ENCODE measurements around the gene DUS3L. TPM values are rescaled to one million over a fixed set of nuclear protein-coding genes. Genes with fewer than 3 reads are reported as not detected.

DUS3L gene
- polyA plus RNA-seq (ENCODE audit: insufficient read length), result 23.2 TPM

- DNase-seq, result peak; percentile 96
Measured at GRCh38 chr19:5790559-5791520, at the start of gene DUS3L. DUS3L (minus strand) TSS chr19:5791163; CDS start chr19:5791141, 22 bp downstream.

DNA sequence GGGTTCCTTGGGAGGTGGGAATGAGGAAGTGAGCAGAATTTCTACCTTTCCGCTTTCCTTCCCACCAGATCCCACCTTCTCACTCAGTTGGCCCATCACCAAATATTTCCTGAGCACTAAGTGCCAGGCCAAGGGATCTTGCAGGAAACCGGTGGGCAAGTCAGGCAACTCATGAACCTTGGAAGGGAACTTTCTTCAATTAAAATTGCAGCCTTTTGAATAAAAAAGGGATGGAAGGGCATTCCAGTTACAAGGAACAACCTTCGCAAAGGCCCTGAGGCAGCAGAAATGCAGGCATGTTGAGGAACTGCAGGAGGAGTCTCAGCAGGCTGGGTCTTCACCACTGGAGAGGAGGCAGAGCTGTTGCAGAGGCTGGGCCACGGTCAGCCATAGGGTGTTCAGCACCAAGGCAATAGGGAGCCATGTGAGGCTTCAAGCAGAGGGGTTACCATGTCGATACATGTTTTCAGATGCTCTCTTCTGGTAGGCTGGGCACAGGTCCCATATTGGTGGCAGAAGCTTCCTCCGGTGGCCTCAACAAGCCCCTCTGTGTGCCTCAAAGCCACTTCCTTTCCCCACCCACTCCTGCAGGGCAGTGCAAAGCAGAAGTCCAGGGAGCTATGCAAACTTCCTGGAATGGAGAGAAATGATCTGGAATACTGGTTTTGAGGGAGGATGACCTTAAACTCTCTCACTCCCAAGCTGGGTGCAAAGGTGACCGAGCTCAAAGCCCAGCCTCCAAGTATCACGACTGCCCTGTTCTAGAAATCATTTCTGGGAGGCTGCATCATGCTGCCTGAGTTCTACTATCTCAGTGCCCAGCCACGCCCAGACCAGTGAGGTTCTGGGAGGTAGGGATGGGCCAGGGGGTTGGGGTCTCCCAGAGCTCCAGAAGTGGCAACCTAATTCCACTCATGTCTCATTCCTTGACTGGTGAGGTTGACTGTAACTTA lies 48.4 kb upstream of the DUS3L start, which contains the start of gene FUT6:
TSS of gene FUT6 (minus strand) at position 638 of the 953 bp plus-strand sequence. CDS start 7,135 bp downstream, outside the sequence.
- DNase-seq, result no peak

DNA sequence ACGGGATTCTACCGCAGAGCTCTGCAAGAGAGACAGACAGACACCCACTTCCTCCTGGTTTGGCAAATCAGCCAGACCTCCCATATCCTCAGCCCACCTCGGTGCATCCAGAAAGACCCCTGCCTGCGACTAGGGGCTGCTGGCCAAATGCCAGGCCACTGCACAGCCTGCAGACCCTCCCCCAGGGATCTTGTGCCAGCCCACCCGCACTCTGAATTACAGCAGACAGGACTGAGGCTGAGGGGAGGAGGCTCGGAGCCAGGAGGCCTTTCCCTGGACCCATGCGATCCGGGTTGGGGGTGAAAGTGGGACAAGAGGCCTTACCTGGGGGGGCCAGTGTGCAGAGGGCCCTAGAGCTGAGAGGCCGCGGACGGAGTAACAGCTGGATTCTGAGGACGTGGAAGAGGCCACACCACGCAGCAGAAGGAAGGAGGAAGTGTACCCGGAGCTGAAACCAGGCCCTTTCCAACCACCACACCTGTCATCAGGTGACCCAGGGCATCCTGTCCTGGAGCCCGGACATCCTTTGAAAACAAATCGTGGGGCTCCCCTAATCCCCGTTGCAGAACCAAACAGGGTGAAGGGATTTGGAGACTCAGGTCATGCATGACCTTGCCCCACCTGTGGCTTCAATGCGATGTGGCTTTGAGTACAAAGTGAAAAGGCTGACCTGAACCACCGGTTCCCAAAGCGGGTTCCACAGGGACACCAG lies 47.5 kb upstream of the DUS3L start:
- no peak for DNase-seq

GRCh38 chr19:5837761-5838352 lies 46.9 kb upstream of the DUS3L start:
- no peak for DNase-seq

GRCh38 chr19:5832527-5833216 lies 41.7 kb upstream of the DUS3L start:
- no peak for DNase-seq

DNA sequence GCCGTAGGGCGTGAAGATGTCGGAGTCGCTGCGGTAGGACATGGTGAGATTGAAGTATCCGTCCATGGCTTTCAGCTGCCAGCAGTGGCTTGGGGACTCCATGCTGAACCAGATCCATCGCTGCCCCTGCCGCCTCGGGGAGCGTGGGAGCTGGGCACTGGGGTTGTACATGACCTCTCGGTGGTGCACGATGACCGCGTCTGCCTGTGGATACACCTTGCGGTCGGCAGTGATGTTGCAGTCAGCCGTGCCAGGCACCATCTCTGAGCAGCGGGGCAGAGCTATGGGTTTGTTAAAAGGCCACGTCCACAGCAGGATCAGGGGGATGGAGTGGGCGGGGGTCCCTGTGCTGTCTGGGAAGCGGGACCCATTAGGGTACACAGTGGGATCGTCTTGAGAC lies 41.1 kb upstream of the DUS3L start:
- no peak for DNase-seq

DNA sequence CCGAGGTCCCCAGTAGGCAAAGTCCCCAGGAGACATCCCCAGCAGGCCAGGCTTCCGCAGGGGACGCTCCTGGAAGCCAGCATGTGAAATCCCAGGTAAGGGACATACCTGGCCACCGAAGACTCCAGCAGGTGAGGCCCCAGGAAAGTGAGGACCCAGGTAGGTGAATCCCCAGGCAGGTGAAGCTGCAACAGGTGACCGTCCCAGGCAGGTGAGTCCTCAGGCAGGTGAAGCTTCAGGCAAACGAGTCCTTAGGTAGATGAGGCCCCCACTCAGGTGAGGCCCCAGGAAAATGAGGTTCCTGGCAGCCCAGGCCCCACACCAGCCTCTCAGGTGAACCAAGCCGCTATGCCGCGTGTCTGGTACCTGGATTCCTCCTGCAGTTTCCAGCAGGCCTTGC lies 40.2 kb upstream of the DUS3L start:
- DNase-seq, result no peak

DNA sequence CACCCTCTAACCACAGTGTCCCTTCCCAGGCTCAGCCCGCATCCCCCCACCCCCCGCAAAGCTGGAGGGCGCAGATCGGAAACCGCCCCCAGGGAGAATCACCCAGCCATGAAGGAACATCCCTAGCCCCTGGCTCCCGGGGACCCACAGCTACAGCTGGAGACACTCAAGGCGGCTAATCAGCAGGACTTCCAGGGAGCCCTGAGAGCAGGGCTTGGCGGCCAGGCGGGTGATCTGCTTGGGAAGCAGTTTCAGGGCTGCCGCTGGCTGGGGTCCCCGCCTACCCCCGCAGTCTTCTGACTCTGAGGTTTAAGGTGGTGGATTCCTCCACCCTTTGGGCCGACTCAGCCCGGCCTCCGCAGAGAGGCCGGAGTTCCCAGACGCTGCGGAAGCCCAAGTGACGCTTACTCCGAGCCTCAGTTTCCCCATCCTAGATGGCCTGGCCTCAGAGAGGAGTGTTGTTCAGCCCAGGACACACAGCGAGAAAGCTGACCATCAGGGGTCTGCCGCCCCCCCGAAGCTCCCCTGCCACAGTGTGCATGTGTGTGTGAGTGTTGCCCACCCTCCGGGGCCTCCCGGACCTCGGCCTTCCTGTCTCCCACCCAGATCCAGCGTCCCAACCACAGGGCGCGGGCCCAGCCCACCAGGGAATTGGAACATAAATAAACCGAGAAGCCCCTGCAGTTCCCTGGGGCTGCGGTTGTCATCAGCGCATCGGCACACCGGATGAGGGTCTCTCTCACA lies 38.8 kb upstream of the DUS3L start:
- no peak for DNase-seq

- DNase-seq, result peak; percentile 37
Measured at GRCh38 chr19:5828661-5829566, 38.0 kb upstream of the DUS3L start.

DNA sequence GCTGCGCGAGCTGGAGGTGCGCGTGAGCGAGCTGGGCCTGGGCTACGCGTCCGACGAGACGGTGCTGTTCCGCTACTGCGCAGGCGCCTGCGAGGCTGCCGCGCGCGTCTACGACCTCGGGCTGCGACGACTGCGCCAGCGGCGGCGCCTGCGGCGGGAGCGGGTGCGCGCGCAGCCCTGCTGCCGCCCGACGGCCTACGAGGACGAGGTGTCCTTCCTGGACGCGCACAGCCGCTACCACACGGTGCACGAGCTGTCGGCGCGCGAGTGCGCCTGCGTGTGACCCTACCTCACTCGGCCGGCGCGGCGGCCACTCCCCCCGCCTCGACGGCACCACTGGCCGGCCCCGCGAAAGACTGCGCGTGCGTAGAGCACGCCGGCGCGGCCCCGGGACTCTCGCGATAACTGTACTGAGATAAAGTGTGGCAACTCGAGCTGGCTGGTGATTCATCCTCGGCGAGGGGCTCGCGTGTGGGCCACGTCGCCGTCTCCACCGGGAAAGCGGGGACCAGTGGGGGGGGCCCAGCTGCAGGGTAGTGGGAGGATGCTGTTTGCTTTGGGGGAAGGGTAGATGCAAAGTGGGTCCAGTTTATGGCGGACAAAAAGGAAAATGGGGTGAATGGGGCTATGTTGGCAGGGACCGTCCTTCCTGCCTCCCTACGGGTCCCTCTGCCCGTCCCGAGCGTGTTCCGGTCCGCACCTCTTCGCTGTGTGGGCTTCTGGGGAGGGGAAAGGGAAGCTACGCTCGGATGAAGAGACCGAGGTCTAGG lies 37.1 kb upstream of the DUS3L start:
- DNase-seq, result peak; percentile 97

- DNase-seq, result no peak
Measured at GRCh38 chr19:5827342-5827890, 36.5 kb upstream of the DUS3L start.

DNA sequence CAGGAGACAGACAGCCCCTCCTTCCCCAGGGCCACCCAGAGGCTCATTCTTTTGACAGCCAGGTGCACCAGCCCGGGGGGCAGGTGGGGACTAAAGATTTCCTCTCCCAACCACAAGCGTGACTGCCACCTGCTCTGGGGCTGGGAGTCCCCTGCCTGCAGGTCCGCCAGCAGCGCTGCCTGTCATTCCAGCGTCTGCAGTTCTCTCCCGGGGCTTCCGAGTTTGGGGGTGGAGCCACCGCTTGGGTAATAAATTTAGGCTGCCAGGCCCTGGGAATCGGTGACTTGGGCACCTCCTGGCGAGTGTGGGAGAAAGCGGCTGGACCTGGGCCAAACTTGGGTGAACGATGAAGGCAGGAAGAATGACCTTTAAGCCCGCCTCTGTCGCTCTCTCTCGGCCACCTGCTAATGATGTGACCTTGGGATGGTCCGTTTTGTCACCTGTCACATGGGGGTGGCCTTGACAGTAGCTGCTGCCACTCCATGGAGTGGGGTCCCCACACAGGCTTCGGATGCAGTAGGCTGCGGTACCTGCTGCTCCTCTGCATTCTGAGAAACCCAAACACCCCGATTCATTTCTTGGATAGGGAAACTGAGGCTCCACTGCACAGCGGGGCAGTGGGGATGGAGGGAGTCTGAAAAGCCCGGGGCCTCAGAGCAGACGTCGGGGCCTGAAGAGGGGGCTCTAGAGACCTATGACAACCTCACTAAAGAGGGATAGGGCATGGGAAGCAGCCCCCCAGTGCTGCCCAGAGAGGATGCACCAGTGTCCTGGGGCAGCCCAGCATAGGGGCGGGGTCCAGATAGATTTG lies 35.8 kb upstream of the DUS3L start:
- no peak for DNase-seq

DNA sequence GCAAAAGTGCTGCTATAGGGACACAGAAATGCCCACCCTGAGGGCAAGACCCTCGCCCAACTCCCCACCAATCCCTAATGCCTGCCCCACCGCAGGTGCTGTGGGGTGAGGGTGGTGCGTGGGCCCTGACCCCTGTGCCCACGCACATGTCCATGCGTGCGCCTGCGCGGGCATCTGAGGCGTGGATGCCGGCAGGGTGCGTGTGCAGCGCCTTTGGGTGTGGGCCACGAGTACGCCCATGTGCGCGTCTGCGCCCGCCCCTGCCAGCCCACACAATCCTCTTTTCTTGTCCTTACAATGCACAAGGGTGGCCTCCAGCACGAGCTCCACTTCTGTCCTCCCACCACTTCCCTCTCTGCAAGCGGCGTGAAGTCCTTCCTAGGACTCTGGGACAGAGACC lies 34.2 kb upstream of the DUS3L start:
- DNase-seq, result no peak

GRCh38 chr19:5824751-5825150 lies 33.8 kb upstream of the DUS3L start:
- DNase-seq, result no peak

GRCh38 chr19:5823579-5824281 lies 32.8 kb upstream of the DUS3L start:
- DNase-seq, result no peak

DNA sequence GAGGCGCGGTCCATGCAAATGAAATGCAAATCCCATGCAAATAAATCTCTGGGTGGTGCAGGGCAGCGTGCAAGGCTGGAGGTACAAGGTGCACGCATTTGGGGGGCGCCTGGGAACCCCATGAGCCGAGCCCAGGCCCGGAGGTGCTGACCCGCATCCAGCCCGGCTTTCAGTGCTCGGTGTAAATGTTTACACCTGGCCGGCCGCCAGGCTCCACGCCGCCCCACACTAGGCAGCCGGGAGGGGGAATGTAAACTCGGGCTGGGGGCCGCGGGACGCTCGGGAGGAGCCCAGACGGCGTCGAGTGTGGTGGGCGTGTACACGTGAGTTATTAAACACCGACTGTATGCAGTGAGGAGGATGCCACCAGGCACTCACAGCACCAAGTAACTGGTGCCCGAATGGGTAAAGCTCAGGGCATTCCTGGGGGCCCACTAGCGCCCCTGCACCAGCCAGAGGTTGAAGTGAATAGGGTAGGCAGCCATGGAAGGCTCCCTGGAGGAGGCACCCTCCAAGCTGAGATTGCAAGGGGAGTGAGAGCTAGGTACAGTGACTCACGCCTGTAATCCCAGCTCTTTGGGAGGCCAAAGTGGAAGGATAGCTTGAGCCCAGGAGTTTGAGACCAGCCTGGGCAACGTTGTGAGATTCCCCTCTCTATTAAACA lies 31.4 kb upstream of the DUS3L start:
- no peak for DNase-seq
